Osteocyte (in vitro differentiated cells): ENCODE results near the gene RANBP3. TPM values are rescaled to one million over a fixed set of nuclear protein-coding genes. Genes with fewer than 3 reads are reported as not detected.

ENCODE experiments used
- DNase-seq: peaks from one replicate; pipeline ENCODE4 v3.0.0; 2021; ENCODE audit warnings: mixed read lengths; ENCODE audit not compliant: unreplicated experiment; ENCODE audit errors: extremely low spot score
- H3K27ac Mint-ChIP-seq: one replicate; pipeline ENCODE4 v1.8.0; 2021; ENCODE audit warnings: mild to moderate bottlenecking, mixed read lengths; ENCODE audit not compliant: unreplicated experiment
- H3K27me3 Mint-ChIP-seq: one replicate; pipeline ENCODE4 v1.8.0; 2021; ENCODE audit warnings: mixed read lengths; ENCODE audit not compliant: unreplicated experiment
- H3K36me3 Mint-ChIP-seq: one replicate; pipeline ENCODE4 v1.8.0; 2021; ENCODE audit warnings: mixed read lengths; ENCODE audit not compliant: unreplicated experiment
- H3K4me1 Mint-ChIP-seq: one replicate; pipeline ENCODE4 v1.8.0; 2021; ENCODE audit warnings: mixed read lengths; ENCODE audit not compliant: unreplicated experiment
- H3K4me3 Mint-ChIP-seq: one replicate; pipeline ENCODE4 v1.8.0; 2021; ENCODE audit warnings: mild to moderate bottlenecking, moderate library complexity, mixed read lengths; ENCODE audit not compliant: unreplicated experiment
- H3K9me3 Mint-ChIP-seq: one replicate; pipeline ENCODE4 v1.8.0; 2021; ENCODE audit warnings: mixed read lengths; ENCODE audit not compliant: unreplicated experiment
- total RNA-seq: library from RNA; stranded (reverse); gene quantifications from 2 replicates; pipeline ENCODE4 v1.2.1, GENCODE V29; 2021
- TF ChIP-seq, protein P1 (sequence below): fragments of 200-600 bp; sonication (generic); IDR thresholded peaks from 2 replicates; pipeline ENCODE4 v1.5.0; 2021; ENCODE audit warnings: antibody characterized with exemption, mild to moderate bottlenecking, moderate library complexity

The RANBP3 gene
- total RNA-seq, 1 donor from 2014 or later: 74.9 TPM

GRCh38 chr19:5971714-5972354 is 6.1 kb downstream of the RANBP3 start:
- no peak for DNase-seq
- Mint-ChIP-seq H3K27ac (peak overlapping the region; percentile 4), H3K36me3 (peaks cover 11% of the 10 kb centered on the region), H3K27me3 (no peaks in the 10 kb centered on the region), H3K4me3 (no peak overlapping the region), H3K9me3 (no peaks in the 10 kb centered on the region), H3K4me1 (peaks cover 32% of the 10 kb centered on the region)
- TF ChIP-seq, protein P1, sequence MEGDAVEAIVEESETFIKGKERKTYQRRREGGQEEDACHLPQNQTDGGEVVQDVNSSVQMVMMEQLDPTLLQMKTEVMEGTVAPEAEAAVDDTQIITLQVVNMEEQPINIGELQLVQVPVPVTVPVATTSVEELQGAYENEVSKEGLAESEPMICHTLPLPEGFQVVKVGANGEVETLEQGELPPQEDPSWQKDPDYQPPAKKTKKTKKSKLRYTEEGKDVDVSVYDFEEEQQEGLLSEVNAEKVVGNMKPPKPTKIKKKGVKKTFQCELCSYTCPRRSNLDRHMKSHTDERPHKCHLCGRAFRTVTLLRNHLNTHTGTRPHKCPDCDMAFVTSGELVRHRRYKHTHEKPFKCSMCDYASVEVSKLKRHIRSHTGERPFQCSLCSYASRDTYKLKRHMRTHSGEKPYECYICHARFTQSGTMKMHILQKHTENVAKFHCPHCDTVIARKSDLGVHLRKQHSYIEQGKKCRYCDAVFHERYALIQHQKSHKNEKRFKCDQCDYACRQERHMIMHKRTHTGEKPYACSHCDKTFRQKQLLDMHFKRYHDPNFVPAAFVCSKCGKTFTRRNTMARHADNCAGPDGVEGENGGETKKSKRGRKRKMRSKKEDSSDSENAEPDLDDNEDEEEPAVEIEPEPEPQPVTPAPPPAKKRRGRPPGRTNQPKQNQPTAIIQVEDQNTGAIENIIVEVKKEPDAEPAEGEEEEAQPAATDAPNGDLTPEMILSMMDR: no peak

- TF ChIP-seq, protein P1: no peak
- Mint-ChIP-seq H3K4me1 (peaks cover 14% of the 10 kb centered on the region), H3K4me3 (no peak overlapping the region), H3K36me3 (peaks cover 4% of the 10 kb centered on the region), H3K27ac (peak overlapping the region; percentile 86), H3K9me3 (no peaks in the 10 kb centered on the region), H3K27me3 (no peaks in the 10 kb centered on the region)
- DNase-seq: no peak
Measured at GRCh38 chr19:5969476-5969875, 8.5 kb downstream of the RANBP3 start.

GRCh38 chr19:5968431-5969373 is 9.2 kb downstream of the RANBP3 start:
- Mint-ChIP-seq H3K4me3 (no peak overlapping the region), H3K27ac (peak overlapping the region; percentile 86), H3K36me3 (peaks cover 4% of the 10 kb centered on the region), H3K27me3 (no peaks in the 10 kb centered on the region), H3K9me3 (no peaks in the 10 kb centered on the region), H3K4me1 (peaks cover 14% of the 10 kb centered on the region)
- no peak for DNase-seq
- TF ChIP-seq, protein P1: no peak

DNA sequence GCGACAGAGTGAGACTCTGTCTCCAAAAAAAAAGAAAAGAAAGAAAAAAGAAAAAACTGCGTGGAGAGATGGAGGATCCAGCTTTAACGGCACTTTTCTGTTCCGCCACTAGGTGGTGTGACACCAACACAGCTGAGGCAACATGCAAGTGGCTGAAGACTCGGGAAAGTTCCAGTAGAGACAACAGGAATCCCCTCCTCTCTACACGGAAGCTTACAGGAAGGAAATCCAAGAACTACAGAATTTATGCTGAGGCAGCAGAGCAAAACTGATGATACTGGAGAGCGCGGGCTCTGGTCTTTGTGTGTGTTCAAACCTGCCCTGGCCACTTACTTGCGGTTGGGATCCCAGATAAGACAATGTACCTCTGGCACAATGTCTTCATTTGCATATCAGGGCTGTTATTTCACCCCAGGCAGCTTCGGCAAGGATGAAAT is 9.9 kb downstream of the RANBP3 start:
- Mint-ChIP-seq H3K9me3 (no peaks in the 10 kb centered on the region), H3K27ac (peak overlapping the region; percentile 86), H3K4me3 (no peak overlapping the region), H3K27me3 (no peaks in the 10 kb centered on the region), H3K36me3 (peaks cover 4% of the 10 kb centered on the region), H3K4me1 (peaks cover 16% of the 10 kb centered on the region)
- TF ChIP-seq, protein P1: peak; percentile 90
- DNase-seq: no peak

GRCh38 chr19:5967571-5967970 is 10.4 kb downstream of the RANBP3 start:
- H3K4me1 Mint-ChIP-seq: peaks cover 20% of the 10 kb centered on the region
- no peaks in the 10 kb centered on the region for H3K9me3 Mint-ChIP-seq
- no peak overlapping the region for H3K4me3 Mint-ChIP-seq
- TF ChIP-seq, protein P1: no peak
- H3K27ac Mint-ChIP-seq: peak overlapping the region; percentile 86
- no peak for DNase-seq
- peaks cover 2% of the 10 kb centered on the region for H3K36me3 Mint-ChIP-seq
- H3K27me3 Mint-ChIP-seq: no peaks in the 10 kb centered on the region
